ENCODE measurements around the gene RNF157.

Gene RNF157

DNA sequence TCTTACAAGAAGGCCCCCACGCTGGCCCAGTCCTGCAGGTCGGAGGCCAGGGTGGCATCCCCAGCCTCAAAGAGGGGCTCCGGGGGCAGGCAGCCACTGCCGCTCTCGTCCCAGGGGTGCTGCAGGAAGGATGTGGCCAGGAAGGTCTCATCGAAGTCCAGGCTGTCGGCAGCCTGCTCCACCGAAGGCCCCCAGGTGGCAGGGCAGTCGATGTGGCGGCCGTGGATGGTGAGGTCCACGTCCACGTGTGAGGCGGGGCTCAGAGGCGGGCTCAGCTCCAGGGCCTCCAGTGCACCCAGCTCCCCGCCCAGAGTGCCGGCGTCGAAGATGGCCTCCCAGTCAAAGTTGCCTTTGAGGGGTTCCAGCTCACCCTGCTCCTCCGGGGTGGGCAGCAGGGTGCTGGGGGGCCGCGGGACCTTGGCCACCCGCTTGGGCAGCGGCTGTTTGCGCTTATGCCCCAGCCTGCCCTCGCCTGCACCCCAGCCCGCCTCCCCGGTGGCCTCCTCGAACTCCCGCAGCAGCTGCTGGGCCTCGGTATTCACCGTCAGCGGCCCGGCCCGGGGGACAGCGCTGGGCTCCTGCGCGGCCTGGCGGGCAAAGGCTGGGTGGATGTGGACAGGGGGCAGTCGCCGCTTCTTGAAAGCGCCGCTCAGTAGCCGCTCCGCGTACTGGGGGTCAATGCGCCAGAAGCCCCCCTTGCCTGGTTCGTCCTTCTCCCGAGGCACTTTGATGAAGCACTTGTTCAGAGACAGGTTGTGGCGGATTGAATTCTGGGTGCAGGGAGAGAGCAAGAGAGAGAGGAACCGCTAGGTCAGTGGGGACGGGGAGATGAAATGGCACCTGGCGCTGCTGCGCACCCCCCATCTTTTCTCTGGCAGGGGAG lies 102.7 kb downstream of the RNF157 start:
- TF ChIP-seq, protein P1, sequence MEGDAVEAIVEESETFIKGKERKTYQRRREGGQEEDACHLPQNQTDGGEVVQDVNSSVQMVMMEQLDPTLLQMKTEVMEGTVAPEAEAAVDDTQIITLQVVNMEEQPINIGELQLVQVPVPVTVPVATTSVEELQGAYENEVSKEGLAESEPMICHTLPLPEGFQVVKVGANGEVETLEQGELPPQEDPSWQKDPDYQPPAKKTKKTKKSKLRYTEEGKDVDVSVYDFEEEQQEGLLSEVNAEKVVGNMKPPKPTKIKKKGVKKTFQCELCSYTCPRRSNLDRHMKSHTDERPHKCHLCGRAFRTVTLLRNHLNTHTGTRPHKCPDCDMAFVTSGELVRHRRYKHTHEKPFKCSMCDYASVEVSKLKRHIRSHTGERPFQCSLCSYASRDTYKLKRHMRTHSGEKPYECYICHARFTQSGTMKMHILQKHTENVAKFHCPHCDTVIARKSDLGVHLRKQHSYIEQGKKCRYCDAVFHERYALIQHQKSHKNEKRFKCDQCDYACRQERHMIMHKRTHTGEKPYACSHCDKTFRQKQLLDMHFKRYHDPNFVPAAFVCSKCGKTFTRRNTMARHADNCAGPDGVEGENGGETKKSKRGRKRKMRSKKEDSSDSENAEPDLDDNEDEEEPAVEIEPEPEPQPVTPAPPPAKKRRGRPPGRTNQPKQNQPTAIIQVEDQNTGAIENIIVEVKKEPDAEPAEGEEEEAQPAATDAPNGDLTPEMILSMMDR (IDR thresholded peaks at IDR 0.05; ENCODE audit: insufficient read depth, low read depth, low read length, missing control alignments) = no peak
- H3K4me3 ChIP-seq (ENCODE audit: low read length) = no peak overlapping the region

DNA sequence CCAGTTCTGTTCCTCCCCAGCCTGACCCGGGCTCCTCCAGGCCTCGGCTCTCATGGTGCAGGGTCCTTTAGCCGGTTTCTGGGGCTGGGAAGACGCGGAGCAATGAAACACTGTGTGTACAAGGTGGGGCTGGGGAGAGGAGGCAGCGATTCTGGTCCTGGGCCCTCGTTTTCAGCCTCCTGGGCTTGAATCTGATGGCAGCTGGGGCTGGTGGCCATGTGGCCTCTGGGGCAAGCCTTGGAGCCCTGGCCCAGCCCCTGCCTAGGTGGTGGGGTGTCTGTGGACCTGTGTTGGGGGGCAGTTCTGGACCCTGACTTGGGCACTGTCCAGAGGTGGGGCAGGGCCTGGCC lies 103.3 kb downstream of the RNF157 start:
- H3K4me3 ChIP-seq (ENCODE audit: low read length) = no peak overlapping the region
- TF ChIP-seq, protein P1 (IDR thresholded peaks at IDR 0.05; ENCODE audit: insufficient read depth, low read depth, low read length, missing control alignments) = no peak
- no peak for DNase-seq (ENCODE audit: low read depth)

More for the DNA sequence above, 102.7 kb downstream of the RNF157 start:
- DNase-seq (ENCODE audit: low read depth) = no peak

- DNase-seq (ENCODE audit: low read depth) = no peak
- TF ChIP-seq, protein P1 (IDR thresholded peaks at IDR 0.05; ENCODE audit: insufficient read depth, low read depth, low read length, missing control alignments) = no peak
- no peak overlapping the region for H3K4me3 ChIP-seq (ENCODE audit: low read length)
These were observed 103.9 kb downstream of the RNF157 start for GRCh38 chr17:76136276-76137000.

- no peak for DNase-seq (ENCODE audit: low read depth)
- no peak overlapping the region for H3K4me3 ChIP-seq (ENCODE audit: low read length)
- TF ChIP-seq, protein P1 (IDR thresholded peaks at IDR 0.05; ENCODE audit: insufficient read depth, low read depth, low read length, missing control alignments) = no peak
These were observed 104.5 kb downstream of the RNF157 start for GRCh38 chr17:76135810-76136188.

DNA sequence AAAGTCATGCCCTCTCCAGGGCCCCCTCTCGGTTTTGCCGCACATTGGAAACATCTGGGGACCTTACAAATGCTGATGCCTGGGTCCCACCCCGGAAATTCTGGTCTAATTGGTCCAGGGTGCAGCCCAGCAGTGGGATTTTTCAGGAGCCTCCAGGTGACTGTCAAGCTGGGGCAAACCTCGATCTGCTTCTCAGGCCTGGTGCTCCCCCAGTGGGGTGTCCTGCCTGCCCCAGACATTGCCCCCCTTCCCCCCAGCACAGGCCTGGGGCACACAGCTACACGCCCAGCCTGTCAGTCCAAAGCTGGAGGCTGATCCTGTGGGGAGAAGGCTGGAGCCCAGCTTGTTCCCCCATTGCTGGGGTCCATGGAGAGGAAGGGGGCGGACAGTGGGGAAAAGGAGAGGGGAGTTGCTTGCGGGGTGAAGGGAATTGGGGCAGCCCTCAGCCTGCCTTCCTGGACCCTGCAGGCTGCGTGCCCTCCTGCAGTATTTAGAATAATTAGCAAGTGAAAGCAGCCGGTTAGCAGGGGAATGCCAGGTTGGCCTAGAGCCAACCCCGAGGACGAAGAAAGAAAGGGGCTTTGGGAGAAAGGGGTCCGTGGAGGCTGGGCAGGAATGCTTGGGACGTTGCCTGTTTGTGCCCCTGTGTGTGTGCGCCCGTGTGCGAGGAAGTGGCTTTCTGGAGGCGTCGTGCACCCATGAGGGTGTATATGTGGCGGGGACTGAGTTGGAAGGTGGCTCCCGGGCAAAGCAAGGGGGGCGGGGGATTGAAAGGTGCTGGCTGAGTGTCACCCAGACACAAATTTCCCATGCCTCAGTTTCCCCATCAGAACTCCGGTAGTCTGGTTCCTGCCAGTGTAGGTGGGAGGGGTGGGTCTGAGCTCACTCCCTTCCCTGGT lies 105.1 kb downstream of the RNF157 start:
- DNase-seq (ENCODE audit: low read depth) = no peak
- TF ChIP-seq, protein P1 (IDR thresholded peaks at IDR 0.05; ENCODE audit: insufficient read depth, low read depth, low read length, missing control alignments) = no peak
- H3K4me3 ChIP-seq (ENCODE audit: low read length) = no peak overlapping the region

DNA sequence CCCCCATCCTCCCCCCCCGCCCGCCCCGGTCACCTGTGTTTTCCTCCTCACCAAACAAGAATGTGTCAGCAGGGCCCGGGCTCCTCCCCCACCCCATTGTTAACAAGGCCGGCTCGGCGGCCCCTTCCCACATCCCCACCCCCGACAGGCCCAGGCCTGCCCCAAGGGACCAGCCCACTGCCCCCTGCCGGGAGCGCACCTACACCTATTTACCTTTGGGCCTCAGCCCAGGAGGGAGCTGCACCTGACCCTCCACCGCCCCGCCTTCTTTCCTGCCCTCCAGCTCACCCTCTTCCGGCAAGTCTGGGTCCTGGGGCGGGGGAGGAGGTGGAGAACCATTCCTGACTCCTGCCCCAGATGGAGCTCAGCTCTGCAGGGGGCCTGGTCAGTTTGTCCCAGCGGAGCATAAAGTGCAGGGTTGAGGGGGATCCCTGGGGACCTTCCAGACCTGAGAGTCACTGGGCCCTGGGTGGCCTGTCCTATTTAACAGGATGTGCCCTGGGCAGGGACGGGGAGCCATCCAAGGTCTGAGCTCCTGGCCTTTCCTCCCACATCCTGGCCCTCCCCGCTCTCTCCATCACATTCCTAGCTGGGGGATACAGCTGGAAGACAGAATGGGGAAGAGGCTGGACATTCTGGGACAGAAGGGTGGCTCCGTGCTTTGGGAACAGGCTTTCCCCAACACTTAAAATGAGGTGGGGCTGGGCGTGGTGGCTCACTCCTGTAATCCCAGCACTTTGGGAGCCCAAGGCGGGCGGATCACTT lies 107.5 kb downstream of the RNF157 start:
- TF ChIP-seq, protein P1 (IDR thresholded peaks at IDR 0.05; ENCODE audit: insufficient read depth, low read depth, low read length, missing control alignments) = peak; percentile 11

More for the DNA sequence above, 107.5 kb downstream of the RNF157 start:
- DNase-seq (ENCODE audit: low read depth) = peak; percentile 40
- H3K4me3 ChIP-seq (ENCODE audit: low read length) = no peak overlapping the region

All from epithelial cell of esophagus (primary cell).